Activated CD4-positive, CD25-positive, alpha-beta regulatory T cell (primary cell): Measurements from ENCODE around the gene ZFP36L2.

Experiments used
- DNase-seq, 4 experiments: peaks; one replicate each; lab custom pipeline; 2025; lab: John Stamatoyannopoulos, UW

The ZFP36L2 gene

GRCh38 chr2:43248621-43249020, 22.2 kb upstream of the ZFP36L2 start:
- DNase-seq, result no peak

GRCh38 chr2:43246641-43247040, 20.2 kb upstream of the ZFP36L2 start:
- DNase-seq, result no peak

- DNase-seq, result no peak
These were observed 15.2 kb upstream of the ZFP36L2 start for GRCh38 chr2:43241558-43241957.

GRCh38 chr2:43240766-43241150, 14.4 kb upstream of the ZFP36L2 start:
- no peak for DNase-seq

GRCh38 chr2:43239981-43240765, 13.8 kb upstream of the ZFP36L2 start:
- no peak for DNase-seq

- DNase-seq, result no peak
These were observed 12.4 kb upstream of the ZFP36L2 start for GRCh38 chr2:43238813-43239212.

- DNase-seq, result no peak
These were observed 11.8 kb upstream of the ZFP36L2 start for GRCh38 chr2:43238176-43238575.

GRCh38 chr2:43233218-43234212, 7.1 kb upstream of the ZFP36L2 start:
- DNase-seq, result no peak

GRCh38 chr2:43230951-43231827, 4.8 kb upstream of the ZFP36L2 start:
- DNase-seq, result no peak

- no peak for DNase-seq
These were observed 4.0 kb upstream of the ZFP36L2 start for GRCh38 chr2:43230351-43230885.

- no peak for DNase-seq
These were observed 2.6 kb upstream of the ZFP36L2 start for GRCh38 chr2:43228756-43229659.

GRCh38 chr2:43228321-43228751, 1.9 kb upstream of the ZFP36L2 start:
- DNase-seq, result no peak

- no peak for DNase-seq
These were observed 1.4 kb upstream of the ZFP36L2 start for GRCh38 chr2:43227830-43228281.

GRCh38 chr2:43226955-43227829, 786 bp upstream of the ZFP36L2 start:
- DNase-seq, result peak; percentile 46 to 60 (median 56)

GRCh38 chr2:43225788-43226557, 433 bp downstream of the ZFP36L2 start:
- DNase-seq, result peak; percentile 35 to 58 (median 48)

- peak; percentile 39 to 58 (median 48) for DNase-seq
These were observed 1.2 kb downstream of the ZFP36L2 start for GRCh38 chr2:43225093-43225787.

- peak in 2 of 4 experiments; percentile 9 to 44 for DNase-seq
These were observed 1.8 kb downstream of the ZFP36L2 start for GRCh38 chr2:43224571-43225092.
